Thyroid gland (tissue), 4 donors: ENCODE results near the gene DCAF5.

Experiments used
- POLR2A ChIP-seq, 2 donors: fragments of 450-650 bp; IDR thresholded peaks; one replicate each; pipeline ENCODE4 v1.6.1; 2017; ENCODE audit warnings: antibody characterized with exemption in 2 of 2, mild to moderate bottlenecking in 2 of 2, moderate library complexity in 1 of 2
- TF ChIP-seq, protein P1 (sequence below), 6 experiments: fragments of 200-600 bp in 3 of 6; fragments of 450-650 bp in 3 of 6; sonication (generic) in 3 of 6; IDR thresholded peaks; one replicate each; pipeline ENCODE4 v1.5.1; 2016 to 2019; ENCODE audit warnings: antibody characterized with exemption in 6 of 6, mild to moderate bottlenecking in 2 of 6, inconsistent platforms in 1 of 6, moderate library complexity in 1 of 6

- TF ChIP-seq, protein P1, sequence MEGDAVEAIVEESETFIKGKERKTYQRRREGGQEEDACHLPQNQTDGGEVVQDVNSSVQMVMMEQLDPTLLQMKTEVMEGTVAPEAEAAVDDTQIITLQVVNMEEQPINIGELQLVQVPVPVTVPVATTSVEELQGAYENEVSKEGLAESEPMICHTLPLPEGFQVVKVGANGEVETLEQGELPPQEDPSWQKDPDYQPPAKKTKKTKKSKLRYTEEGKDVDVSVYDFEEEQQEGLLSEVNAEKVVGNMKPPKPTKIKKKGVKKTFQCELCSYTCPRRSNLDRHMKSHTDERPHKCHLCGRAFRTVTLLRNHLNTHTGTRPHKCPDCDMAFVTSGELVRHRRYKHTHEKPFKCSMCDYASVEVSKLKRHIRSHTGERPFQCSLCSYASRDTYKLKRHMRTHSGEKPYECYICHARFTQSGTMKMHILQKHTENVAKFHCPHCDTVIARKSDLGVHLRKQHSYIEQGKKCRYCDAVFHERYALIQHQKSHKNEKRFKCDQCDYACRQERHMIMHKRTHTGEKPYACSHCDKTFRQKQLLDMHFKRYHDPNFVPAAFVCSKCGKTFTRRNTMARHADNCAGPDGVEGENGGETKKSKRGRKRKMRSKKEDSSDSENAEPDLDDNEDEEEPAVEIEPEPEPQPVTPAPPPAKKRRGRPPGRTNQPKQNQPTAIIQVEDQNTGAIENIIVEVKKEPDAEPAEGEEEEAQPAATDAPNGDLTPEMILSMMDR (IDR thresholded peaks at IDR 0.05) = no peak
- TF ChIP-seq POLR2A (IDR thresholded peaks at IDR 0.05) = no peak
Measured at GRCh38 chr14:69137843-69138535, 14.9 kb downstream of the DCAF5 start.
